D341Med (cell line): ENCODE data around the gene SCIN.
A peak's percentile ranks its signal among the peaks of the same experiment; 100 is the strongest.
"Not testable (repeated sequence)": the region's sequence is repeated elsewhere in the genome, so short reads cannot be mapped to it uniquely, and the experiment has no call there.

Experiments used
- DNase-seq: peaks from one replicate; pipeline ENCODE4 v3.0.0; 2012; ENCODE audit warnings: low spot score

The SCIN gene

DNA sequence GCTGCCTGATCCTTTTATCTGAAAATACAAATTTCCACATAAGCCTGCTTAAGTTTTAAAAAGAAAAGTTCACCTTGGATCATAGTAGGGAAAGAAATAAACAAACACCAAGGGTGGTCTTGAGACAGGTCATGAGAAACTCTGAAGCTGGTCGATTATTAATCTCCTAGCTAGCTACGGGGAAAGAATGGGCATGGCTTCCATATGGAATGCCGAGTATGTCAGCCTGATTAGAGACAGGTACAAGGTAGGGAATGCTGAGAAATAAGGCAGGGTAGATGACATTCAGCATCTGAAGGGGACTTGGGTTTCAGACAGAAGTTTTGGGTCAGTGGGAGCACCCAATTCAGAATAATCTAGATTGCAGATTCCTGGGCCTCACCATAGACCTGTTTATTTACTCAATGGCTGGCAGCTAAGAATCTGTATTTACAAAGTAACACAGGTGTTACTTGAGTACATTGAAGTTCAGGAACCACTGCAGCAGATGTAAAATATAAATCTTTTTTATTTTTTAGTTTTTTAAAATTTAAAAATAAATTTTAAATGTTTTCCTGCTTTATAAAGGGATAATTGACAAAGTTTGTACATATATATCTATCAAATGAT is 49.0 kb downstream of the SCIN start:
- no peak for DNase-seq

DNA sequence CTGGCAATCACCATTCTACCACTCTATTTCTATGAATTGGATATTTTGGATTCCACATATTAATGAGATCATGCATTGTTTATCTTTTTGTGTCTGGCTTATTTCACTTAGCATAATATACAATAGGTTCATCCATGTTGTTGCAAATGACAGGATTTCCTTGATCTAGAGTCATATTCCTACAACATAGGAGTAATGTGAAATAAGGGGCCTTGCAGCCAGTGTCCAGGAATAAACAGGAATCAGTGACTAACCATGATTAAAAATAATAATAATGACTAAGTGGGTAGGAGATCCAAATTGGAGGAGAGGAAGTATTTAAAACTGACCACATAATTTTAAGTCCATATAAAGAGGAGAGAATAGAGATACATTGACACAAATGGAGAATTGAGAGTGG is 49.9 kb downstream of the SCIN start:
- no peak for DNase-seq

DNA sequence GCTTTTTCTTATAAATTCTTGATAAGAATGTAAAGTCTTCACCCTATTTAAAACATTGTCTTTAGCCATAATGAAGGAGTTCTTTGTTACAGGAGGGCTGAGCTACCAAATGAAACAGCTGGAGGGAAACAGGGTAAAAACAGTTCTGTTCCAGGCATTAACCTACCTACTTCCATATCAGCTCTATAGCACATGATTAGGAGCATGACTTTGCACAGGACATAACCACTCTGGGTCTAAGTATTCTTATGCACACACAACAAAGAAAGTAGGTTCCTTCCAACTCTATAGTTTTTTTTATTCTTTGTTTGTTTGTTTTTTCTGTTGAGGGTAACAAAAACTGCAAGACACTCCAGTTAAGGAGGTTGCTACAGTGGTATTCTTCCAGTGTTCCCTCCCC is 52.7 kb downstream of the SCIN start:
- DNase-seq: no peak

DNA sequence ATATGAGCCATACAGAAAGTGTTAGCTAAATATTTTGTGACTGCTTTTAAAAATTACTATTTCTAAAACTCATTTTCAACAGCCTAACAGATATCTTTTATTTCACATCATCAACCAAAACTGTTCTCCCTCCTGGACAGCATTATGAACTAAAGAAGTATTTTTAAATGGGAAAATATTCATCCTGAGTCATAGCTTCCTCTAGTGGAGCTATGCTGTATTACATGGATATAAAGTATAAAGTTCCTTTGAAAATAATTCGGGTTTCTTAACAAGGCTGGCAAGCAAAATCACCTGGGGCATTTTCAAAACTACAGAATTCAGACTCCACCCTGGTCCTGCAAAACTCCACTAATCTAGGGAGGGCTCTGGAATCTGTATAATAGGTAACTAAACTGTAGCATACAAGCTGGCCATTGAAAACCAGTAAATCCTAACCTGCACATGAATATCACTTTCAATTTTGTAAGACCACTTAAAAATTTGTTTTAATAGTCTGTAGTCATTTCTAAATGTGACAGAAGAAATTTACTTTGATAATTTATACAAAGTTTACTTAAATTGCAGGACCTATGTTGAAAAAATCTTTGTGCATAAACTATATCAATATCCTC is 53.5 kb downstream of the SCIN start:
- no peak for DNase-seq

DNA sequence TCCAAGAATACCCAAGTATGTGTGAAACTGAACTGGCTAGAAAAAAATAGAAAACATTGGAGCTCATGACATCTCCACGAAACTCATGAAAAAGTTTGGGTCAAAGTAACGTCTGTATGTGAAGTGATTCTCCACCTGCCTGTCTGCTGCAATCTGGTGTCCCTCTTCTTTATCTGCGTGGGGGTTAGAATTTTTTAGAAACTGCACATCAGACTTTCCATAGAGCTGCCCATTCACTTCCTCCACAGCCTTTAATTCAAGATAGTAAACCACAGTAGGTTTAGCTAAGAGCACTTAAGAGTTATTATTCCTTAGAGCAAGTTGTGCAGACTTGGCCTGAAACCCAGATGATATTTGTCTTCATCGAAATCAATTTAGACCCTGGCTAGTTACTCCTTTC is 55.3 kb downstream of the SCIN start:
- DNase-seq: no peak

DNA sequence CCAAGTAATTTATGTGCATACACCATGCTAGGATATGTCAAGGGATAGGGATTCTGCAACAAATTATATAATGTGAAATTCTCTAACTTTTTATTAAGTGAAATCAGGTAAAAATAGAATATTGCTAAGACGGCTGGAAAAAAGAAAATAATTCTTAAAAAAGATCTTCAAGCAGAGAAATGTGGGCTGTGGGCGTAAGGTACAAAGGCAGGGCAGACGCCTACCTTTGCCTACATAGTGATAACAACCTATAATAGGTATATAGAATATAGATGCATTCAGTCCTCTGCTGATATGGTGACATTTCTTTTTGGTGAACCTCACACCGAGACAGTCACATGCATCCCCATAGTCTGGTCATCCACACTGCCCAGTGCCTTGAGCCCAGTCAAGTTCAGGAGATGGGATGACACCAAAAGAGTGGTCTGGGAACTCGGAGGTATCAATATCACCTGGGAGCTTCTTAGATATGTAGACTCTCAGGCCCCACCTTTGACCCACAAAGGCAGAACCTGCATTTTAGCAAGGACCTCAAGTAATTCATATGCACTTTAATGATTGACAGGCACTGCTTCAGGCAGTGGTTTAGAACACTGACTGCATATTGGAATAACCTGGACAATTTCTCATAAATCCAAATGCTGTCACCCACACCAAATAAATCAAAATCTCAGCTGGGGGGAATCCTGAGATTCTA is 59.4 kb downstream of the SCIN start:
- DNase-seq: no peak

DNA sequence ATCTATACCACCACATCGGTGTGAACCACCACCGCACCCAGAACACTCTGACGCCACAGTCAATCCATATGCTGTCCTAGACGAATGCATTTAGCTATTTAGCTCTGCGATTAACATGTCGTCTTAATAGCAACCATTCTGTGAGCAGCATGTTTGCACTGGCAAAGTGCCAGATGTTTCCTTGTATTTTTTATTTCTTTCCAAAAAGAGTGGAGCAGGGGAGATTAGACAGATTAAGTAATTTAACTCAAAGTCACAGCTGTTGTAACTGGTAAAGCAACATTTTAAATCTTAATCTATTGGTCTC is 59.9 kb downstream of the SCIN start:
- peak; percentile 49 for DNase-seq

DNA sequence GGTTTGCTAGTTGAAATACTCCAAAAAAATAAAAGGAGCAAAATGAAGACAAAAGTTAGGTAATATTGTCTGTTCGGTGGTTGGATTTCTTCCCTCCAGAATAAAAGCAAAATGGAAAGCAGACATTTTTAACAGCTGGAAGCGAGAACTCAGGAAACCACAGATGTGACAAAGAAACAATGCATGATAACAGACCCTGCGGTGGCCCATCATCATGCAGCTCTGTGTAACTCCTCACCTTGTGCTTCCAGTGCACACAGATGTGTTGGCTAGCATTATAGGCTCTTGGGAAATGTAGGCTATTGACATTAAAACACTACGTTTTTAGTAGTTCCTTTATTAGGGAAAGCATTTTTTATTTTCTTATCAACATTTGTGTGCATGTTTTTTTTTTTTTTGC is 63.1 kb downstream of the SCIN start:
- DNase-seq: no peak

DNA sequence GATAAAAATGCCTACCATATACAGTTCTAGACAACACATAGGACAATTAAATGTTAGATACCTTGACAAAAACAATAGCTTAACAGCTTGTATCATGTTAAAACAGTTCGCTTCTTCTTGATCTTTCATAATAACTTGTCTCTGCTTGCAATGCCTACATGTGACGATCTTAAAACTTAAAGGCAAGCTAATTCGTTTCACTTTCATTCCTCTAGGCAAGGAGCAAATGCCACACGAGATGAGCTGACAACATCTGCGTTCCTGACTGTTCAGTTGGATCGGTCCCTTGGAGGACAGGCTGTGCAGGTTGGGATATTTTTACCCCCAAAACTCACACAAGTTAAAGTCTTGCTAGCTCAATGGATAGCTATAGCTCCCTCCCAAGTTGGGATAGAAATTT is 65.3 kb downstream of the SCIN start:
- DNase-seq: no peak

DNA sequence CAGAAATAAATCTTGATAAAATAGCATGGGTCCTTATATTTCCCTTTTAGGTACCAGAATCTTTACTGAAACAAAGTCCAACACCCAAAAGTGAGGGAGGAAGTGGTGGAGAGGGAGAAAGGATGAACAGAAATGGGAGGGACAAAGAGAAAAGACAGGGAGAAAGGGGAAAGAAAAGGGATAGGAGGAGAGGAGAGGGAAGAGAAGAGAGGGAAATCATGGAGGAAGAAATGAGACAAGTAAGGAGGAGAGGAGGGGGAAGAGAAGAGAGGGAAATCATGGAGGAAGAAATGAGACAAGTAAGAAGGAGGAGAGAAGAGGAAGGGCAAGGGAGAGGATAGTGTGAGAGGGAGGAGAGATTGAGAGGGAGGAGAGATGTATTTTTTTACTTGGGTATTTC is 66.8 kb downstream of the SCIN start:
- no peak for DNase-seq

DNA sequence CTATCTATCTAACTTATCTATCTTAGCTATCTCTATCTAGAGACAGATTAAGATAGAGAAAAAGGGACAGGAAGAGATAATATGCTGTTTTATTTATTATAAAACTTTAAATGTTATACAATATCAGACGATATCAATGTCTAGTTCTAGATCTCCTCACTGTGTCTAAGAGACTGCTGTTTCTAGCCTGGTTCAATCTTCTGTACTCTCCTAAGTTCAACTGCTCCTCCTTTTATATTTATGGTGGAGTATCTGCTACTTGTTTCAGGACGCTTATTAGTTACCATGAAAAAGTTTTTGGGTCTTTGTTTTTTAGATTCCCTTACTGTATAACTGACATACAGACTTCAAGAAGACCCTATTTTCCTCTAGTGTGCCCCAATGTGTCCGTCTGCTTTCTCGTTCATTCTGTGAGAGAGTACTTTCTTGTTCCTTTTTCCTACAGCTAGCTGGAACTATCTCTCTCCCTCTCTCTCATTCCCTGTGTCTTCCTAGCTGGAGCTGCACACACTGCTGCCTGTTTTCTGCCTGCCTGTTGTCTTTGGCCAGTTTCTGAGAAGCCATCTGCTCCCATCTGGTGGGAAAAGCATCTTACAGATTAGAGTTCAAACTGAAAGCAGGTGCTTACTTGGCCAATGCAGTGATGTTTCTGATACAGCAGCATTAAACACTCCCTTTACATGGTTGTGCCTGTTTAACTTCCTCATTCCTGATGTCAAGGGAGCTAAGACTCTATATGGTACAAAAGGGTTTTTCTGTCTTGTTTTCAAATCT is 67.5 kb downstream of the SCIN start:
- DNase-seq: peak; percentile 57

DNA sequence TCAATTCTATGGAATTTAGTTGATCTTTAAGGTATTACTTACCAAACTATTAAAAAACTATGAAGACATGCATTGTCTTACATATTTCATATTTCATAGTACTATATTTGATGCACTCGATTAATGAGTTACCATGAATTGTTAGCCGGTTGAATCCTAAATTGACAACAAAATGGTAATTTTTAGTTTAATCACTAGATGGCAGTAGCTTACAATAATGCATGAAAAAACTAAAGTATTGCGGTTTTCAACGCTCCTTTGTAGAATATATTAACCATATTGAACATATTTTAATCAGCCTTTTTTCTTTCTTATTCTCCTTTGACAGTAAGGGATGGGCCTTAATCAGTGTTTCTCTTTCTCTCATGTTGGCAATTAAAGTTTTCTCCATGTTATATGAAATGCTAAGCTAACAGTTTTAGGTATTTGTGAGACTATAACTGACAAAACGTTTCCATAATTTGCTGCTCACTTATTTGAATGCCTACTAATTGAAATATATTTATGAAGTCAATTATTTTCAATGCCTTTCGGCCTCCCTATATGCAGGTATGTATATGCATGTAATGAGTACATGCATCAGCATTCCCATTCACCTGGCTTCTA is 68.4 kb downstream of the SCIN start:
- DNase-seq: no peak

DNA sequence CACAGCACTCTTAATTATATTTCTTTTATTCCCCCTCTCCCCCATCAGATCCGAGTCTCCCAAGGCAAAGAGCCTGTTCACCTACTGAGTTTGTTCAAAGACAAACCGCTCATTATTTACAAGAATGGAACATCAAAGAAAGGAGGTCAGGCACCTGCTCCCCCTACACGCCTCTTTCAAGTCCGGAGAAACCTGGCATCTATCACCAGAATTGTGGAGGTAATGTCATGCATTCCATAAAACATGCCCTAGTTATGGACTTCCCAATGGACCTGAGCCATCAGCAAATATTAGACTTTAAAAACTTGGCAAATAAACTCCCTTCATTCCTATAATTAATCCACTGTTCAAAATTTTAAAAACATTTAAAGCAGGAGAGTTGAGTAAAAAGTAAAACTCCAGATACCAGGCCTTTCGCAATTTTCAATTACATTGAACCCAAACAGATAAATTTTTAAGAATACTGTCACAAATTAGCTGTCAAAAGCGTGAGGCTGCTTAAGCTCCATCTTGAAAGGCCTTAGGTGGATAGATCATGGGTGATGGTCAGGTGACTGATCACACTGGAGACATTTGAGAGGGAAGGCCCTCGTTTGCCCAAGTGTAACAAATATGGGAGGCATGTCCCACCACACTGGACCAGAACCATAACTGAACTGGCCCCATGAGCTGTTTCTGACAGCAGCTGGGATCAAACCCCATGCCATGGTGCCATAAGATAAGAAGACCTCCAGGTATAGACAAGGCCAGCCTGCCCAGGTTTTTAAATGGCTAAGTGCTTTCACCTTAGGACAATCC is 70.0 kb downstream of the SCIN start:
- DNase-seq: no peak

DNA sequence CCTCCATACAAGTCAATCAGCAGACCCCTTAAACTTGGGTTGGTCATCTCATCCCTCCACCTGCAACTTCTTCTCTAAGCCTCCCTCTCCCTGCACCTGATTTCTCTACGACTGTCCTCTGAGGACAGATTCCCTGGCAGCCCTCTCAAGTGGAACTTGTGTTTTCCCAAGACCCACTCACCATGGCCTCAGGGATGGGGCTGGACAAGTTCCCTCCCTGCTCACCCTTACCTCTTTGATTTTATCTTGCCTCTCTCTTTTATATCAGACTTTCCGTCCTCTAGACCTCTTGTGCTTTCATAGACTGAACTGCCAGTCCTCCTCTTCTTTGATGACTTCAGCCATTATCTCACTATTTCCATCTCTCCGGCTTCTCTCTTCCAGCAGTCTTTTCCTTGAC is 70.7 kb downstream of the SCIN start:
- no peak for DNase-seq

DNA sequence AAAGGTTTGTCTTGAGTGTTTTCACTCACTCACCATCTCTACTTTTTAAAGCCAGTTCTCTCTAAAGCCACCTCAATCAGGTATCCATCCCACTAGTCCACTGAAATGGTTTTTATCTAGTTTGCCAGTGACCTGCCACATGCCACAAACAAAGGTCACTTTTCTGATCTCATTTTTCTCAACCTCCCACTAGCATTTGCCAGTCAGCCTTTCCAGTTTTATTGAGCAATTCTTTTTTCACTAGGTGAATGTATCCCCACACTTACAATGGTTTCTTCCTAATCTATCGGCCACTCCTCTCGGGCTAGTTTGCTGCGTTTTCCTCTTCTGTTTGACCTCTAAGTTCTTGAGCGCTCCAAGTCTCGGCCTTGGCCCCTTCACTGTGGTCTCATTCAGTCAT is 72.0 kb downstream of the SCIN start:
- DNase-seq: no peak

DNA sequence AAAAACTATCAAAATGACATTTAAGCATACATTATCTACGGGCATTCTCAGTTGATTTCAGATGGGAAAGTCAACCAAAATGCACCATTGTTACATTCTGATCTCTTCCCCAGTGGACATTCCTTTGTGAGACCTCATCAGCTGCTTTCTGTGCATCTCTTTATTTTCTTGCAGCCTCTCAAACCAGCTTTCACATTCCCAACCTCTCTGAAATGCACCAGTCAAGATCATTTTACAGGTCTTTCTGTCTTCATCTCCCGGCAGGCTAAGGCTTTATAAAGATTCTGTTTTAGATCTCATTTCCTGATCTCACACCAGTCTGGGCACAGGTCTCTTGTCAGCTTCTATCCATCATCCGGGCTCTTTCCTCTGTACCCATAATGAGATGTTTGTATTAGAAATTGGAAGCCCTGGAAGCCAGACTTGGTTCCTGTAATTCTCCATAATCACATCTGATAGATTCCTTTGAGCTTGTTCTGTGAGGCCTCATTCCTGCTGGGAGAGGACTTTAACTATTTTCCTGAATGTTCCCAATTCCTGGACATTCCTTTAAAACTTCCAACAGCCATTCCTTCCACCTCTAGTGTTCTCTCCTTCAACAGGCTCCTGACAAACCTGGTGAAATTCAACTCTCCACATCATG is 72.6 kb downstream of the SCIN start:
- DNase-seq: no peak

DNA sequence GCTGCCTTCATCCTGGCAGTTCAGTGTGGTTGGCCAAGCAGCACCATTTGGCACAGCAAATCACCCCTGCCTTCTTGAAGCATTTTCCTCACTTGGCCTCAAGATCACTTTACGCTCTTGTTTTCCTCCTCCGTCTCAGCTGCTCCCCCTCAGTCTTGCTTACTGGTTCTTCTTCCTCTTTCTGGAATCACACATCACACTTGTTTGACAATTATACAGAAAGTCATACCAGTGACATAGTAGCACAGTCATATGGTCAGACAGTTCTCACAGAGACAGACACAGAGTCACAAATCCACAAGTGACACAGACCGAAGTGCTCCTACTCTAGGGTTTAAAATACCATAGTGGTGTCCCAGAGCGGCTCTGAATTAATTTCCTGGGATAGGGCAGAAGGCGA is 73.1 kb downstream of the SCIN start:
- DNase-seq: no peak

DNA sequence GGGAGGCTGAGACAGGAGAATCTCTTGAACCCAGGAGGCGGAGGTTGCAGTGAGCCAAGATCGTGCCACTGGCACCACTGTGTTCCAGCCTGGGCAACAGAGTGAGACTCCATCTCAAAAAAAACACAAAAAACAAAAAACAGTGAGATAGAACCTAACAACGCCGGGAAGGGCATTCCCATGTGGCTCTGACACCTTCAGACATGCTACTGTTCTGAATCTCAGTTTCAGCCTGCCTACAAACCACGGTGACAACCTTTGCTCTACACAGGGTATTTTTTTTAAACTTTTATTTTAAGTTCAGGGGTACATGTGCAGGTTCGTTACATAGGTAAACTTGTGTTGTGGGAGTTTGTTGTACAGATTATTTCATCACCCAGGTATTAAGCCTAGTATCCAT is 74.7 kb downstream of the SCIN start:
- DNase-seq: not testable (repeated sequence)

DNA sequence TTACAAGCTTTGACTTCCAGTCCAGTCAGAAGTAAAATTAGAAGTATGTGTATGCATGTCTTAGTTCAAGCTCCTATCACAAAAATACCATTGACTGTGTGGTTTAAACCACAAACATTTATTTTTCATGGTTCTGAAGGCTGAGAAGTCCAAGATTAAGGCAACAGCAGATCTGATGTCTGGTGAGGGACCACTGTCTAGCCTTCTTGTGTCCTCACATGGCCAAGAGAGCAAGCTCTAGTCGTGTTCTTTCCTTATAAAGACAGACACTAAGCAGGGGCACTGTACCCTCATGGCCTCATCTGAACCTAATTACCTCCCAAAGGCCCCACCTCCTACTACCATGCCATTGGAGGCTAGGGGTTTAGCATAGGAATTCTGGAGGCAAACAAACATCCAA is 75.6 kb downstream of the SCIN start:
- DNase-seq: no peak

DNA sequence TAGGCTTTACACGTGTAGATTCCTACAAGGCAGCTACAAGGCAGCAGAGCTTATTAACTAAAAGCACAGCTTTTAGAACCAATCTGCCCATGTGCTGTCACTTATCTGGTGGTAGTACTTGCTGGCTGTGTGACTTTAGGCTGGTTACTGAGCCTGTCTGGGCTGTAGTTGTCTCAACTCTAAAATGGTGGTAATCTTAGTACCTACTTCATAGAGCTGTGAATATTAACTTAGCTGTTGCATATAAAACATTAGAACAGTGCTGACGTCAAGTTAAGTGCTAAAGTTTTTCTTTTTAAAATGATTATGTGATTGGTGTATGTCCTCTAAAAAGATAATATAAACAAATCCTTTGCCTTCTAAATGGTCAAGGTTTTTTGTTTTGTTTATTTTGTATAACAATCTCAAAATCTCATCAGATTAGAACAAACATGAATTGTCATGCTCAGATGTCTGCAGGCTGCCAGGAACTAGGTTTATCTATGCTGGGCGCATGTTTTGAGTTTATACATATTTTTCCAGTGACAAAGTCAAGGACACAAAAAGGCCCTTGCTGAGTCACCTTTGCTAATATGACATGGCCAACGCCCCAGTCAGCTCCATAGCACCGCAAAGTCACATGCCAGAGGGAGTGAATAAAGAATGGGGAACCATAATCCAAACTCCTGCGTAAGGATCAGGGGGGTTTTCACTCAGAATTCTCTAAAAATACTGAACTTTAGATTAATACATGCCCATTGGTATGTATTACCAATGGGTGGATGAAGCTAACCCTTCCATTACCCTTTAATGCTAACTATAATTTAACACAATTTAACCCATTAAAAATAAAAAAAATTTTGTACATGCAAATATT is 77.1 kb downstream of the SCIN start:
- DNase-seq: no peak
